ENCODE results near the gene RELB. TPM values are rescaled to one million over a fixed set of nuclear protein-coding genes. Genes with fewer than 3 reads are reported as not detected.

RELB gene
- total and polyA plus RNA-seq, 9 of the 15 experiments (the other 6 are each of a cell fraction or from before 2014, with no cell fraction given), result 0.15 to 1.1 (median 0.28) TPM; not detected in 2

DNA sequence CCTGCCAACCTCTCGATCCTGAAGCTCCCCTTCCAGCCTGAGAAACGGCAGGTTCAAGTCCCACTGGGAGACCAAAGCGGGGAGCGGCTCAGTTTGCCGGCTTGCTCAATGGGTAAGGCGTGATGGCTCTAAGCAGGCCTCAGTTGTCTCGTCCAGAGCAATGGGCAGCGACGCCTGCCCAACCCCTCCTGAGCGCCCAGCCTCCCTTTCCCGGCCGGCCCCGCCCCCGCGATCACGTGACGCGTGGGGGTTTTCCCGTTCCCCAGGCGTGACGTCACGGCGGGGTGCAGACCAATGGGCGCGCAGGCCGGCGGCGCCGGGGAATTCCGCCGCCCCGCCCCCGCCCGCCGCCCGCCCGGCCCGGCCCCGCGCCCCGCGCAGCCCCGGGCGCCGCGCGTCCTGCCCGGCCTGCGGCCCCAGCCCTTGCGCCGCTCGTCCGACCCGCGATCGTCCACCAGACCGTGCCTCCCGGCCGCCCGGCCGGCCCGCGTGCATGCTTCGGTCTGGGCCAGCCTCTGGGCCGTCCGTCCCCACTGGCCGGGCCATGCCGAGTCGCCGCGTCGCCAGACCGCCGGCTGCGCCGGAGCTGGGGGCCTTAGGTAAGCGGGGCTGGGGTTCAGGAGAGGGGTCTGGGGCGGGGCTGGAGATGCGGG, at the start of gene RELB (continued):
- peak in 1 of 2 experiments; percentile 68; a peak in 2 of 4 replicates for TF ChIP-seq RCOR1 (IDR thresholded peaks at IDR 0.05; ENCODE audit: borderline replicate concordance in 1 of 2, low read depth in 2 of 2, low read length in 2 of 2)
- no peak for TF ChIP-seq NR2F6 (CRISPR knock-in tag; IDR thresholded peaks at IDR 0.05)
- TF ChIP-seq POLR3A (IDR thresholded peaks at IDR 0.05; ENCODE audit: borderline replicate concordance, extremely low read depth, insufficient read depth, insufficient read length), result no peak
- TF ChIP-seq SLC30A9 (CRISPR knock-in tag; IDR thresholded peaks at IDR 0.05), result no peak
- TF ChIP-seq, protein P1, sequence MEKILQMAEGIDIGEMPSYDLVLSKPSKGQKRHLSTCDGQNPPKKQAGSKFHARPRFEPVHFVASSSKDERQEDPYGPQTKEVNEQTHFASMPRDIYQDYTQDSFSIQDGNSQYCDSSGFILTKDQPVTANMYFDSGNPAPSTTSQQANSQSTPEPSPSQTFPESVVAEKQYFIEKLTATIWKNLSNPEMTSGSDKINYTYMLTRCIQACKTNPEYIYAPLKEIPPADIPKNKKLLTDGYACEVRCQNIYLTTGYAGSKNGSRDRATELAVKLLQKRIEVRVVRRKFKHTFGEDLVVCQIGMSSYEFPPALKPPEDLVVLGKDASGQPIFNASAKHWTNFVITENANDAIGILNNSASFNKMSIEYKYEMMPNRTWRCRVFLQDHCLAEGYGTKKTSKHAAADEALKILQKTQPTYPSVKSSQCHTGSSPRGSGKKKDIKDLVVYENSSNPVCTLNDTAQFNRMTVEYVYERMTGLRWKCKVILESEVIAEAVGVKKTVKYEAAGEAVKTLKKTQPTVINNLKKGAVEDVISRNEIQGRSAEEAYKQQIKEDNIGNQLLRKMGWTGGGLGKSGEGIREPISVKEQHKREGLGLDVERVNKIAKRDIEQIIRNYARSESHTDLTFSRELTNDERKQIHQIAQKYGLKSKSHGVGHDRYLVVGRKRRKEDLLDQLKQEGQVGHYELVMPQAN (IDR thresholded peaks at IDR 0.05; ENCODE audit: borderline replicate concordance), result no peak
- no peak for TF ChIP-seq STAT5A (IDR thresholded peaks at IDR 0.05; ENCODE audit: borderline replicate concordance, low read length)
- 0 out of 2 replicates have a peak, but pooled peaks have one; percentile 37 for TF ChIP-seq MBD2 (IDR thresholded peaks at IDR 0.05; ENCODE audit: borderline replicate concordance, low read depth)
- TF ChIP-seq EP300 (IDR thresholded peaks at IDR 0.05; ENCODE audit: low read length), result no peak
- TF ChIP-seq, protein P2, sequence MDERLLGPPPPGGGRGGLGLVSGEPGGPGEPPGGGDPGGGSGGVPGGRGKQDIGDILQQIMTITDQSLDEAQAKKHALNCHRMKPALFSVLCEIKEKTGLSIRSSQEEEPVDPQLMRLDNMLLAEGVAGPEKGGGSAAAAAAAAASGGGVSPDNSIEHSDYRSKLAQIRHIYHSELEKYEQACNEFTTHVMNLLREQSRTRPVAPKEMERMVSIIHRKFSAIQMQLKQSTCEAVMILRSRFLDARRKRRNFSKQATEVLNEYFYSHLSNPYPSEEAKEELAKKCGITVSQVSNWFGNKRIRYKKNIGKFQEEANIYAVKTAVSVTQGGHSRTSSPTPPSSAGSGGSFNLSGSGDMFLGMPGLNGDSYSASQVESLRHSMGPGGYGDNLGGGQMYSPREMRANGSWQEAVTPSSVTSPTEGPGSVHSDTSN (CRISPR knock-in tag; IDR thresholded peaks at IDR 0.05; ENCODE audit: low read depth), result no peak
- TF ChIP-seq, protein P2 (tag; conservative IDR thresholded peaks at IDR 0.05; ENCODE audit: low read depth), result no peak
- no peak for TF ChIP-seq GABPB1 (CRISPR knock-in tag; IDR thresholded peaks at IDR 0.05)
- TF ChIP-seq HNRNPUL1 (IDR thresholded peaks at IDR 0.05; ENCODE audit: low read length), result no peak
- TF ChIP-seq ZNF830 (CRISPR knock-in tag; IDR thresholded peaks at IDR 0.05), result no peak
- no peak for TF ChIP-seq MEF2D (tag; conservative IDR thresholded peaks at IDR 0.05; ENCODE audit: low read depth)
- TF ChIP-seq SIN3B (IDR thresholded peaks at IDR 0.05; ENCODE audit: low read depth), result no peak
- TF ChIP-seq, protein P3, sequence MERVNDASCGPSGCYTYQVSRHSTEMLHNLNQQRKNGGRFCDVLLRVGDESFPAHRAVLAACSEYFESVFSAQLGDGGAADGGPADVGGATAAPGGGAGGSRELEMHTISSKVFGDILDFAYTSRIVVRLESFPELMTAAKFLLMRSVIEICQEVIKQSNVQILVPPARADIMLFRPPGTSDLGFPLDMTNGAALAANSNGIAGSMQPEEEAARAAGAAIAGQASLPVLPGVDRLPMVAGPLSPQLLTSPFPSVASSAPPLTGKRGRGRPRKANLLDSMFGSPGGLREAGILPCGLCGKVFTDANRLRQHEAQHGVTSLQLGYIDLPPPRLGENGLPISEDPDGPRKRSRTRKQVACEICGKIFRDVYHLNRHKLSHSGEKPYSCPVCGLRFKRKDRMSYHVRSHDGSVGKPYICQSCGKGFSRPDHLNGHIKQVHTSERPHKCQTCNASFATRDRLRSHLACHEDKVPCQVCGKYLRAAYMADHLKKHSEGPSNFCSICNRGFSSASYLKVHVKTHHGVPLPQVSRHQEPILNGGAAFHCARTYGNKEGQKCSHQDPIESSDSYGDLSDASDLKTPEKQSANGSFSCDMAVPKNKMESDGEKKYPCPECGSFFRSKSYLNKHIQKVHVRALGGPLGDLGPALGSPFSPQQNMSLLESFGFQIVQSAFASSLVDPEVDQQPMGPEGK (CRISPR knock-in tag; IDR thresholded peaks at IDR 0.05; ENCODE audit: borderline replicate concordance), result no peak
- no peak for TF ChIP-seq SP2 (IDR thresholded peaks at IDR 0.05; ENCODE audit: extremely low read depth, low read depth, low read length, poor library complexity, severe bottlenecking)
- TF ChIP-seq ZNF253 (CRISPR knock-in tag; conservative IDR thresholded peaks at IDR 0.05), result no peak
- TF ChIP-seq DIDO1 (tag; IDR thresholded peaks at IDR 0.05; ENCODE audit: low read depth), result no peak
- TF ChIP-seq TAL1 (IDR thresholded peaks at IDR 0.05), result no peak
- TF ChIP-seq, protein P4, sequence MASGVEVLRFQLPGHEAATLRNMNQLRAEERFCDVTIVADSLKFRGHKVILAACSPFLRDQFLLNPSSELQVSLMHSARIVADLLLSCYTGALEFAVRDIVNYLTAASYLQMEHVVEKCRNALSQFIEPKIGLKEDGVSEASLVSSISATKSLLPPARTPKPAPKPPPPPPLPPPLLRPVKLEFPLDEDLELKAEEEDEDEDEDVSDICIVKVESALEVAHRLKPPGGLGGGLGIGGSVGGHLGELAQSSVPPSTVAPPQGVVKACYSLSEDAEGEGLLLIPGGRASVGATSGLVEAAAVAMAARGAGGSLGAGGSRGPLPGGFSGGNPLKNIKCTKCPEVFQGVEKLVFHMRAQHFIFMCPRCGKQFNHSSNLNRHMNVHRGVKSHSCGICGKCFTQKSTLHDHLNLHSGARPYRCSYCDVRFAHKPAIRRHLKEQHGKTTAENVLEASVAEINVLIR (CRISPR knock-in tag; IDR thresholded peaks at IDR 0.05), result peak; percentile 80

Data from K562 (cell line).